GM06990 (cell line): ENCODE results near the gene DNAAF3.

Experiments
- DNase-seq: peaks from one replicate; pipeline ENCODE4 v3.0.0-alpha.2; 2011; ENCODE audit not compliant: insufficient read length; ENCODE audit errors: extremely low read depth
- H3K27me3 ChIP-seq: replicated peaks from 2 replicates; pipeline ENCODE4 v1.6.0; 2011; ENCODE audit warnings: low read length; ENCODE audit not compliant: control insufficient read depth, insufficient read depth
- H3K36me3 ChIP-seq: 2 replicates; pipeline ENCODE4 v1.5.1; 2011; ENCODE audit warnings: low read length; ENCODE audit not compliant: control insufficient read depth, insufficient read depth
- H3K4me3 ChIP-seq: replicated peaks from 2 replicates; pipeline ENCODE4 v1.5.1; 2011; ENCODE audit warnings: low read depth, mild to moderate bottlenecking, control low read depth, low read length
- TF ChIP-seq, protein P1 (sequence below): IDR thresholded peaks from 2 replicates; pipeline ENCODE4 v1.5.1; 2011; ENCODE audit warnings: low read length, control low read depth, mild to moderate bottlenecking, inconsistent platforms; ENCODE audit not compliant: insufficient read depth, poor library complexity, severe bottlenecking

DNAAF3 gene

DNA sequence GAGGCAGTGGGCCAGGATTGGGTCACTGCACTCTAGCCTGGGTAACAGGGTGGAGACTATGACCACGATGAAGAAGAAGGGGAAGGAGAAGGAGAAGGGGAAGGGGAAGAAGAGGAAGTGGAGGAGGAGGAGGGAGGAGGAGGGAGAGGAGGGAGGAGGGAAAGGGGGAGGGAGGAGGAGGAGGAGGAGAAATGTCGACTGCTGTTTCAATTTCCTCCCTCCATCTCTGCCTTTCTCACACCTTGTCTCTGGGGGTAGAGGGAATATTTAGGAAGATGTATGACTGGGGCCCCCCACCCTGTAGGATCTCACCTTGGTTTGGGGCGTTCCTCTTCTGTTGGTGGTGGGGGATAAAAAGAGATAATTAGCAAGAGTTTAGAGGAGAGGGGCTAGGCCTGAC, 21.2 kb downstream of the DNAAF3 start:
- DNase-seq, result no peak
- no peaks in the 10 kb centered on the region for H3K36me3 ChIP-seq
- TF ChIP-seq, protein P1, sequence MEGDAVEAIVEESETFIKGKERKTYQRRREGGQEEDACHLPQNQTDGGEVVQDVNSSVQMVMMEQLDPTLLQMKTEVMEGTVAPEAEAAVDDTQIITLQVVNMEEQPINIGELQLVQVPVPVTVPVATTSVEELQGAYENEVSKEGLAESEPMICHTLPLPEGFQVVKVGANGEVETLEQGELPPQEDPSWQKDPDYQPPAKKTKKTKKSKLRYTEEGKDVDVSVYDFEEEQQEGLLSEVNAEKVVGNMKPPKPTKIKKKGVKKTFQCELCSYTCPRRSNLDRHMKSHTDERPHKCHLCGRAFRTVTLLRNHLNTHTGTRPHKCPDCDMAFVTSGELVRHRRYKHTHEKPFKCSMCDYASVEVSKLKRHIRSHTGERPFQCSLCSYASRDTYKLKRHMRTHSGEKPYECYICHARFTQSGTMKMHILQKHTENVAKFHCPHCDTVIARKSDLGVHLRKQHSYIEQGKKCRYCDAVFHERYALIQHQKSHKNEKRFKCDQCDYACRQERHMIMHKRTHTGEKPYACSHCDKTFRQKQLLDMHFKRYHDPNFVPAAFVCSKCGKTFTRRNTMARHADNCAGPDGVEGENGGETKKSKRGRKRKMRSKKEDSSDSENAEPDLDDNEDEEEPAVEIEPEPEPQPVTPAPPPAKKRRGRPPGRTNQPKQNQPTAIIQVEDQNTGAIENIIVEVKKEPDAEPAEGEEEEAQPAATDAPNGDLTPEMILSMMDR, result no peak
- H3K27me3 ChIP-seq, result no peaks in the 10 kb centered on the region; the same call in 1 of the 2 replicates
- H3K4me3 ChIP-seq, result no peak overlapping the region

DNA sequence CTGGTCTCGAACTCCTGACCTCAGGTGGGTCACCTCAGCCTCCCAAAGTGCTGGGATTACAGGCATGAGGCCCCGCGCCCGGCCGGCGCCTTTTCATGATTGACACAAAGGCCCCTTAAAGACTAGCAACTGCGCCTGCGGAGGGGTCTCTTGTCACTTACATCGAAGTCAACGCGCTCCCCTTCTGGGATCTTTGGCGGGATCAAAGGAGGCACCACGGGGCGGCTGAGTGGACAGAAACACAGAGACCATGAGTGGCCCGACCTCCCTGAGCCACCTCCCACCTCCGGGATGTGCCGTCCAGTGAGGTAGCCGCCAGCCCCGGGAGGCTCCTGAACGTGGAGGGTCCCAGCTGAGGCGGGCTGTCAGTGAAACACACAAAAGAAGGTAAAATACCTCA, 24.7 kb downstream of the DNAAF3 start:
- no peak for DNase-seq
- H3K36me3 ChIP-seq, result no peaks in the 10 kb centered on the region
- H3K4me3 ChIP-seq, result no peak overlapping the region
- TF ChIP-seq, protein P1, result no peak
- no peaks in the 10 kb centered on the region; the same call in 1 of the 2 replicates for H3K27me3 ChIP-seq

- no peak for DNase-seq
- Histone ChIP-seq H3K4me3 (no peak overlapping the region), H3K36me3 (no peaks in the 10 kb centered on the region), H3K27me3 (peaks cover 3% of the 10 kb centered on the region)
- TF ChIP-seq, protein P1, result no peak
These were observed 28.5 kb downstream of the DNAAF3 start for GRCh38 chr19:55137915-55138314.

DNA sequence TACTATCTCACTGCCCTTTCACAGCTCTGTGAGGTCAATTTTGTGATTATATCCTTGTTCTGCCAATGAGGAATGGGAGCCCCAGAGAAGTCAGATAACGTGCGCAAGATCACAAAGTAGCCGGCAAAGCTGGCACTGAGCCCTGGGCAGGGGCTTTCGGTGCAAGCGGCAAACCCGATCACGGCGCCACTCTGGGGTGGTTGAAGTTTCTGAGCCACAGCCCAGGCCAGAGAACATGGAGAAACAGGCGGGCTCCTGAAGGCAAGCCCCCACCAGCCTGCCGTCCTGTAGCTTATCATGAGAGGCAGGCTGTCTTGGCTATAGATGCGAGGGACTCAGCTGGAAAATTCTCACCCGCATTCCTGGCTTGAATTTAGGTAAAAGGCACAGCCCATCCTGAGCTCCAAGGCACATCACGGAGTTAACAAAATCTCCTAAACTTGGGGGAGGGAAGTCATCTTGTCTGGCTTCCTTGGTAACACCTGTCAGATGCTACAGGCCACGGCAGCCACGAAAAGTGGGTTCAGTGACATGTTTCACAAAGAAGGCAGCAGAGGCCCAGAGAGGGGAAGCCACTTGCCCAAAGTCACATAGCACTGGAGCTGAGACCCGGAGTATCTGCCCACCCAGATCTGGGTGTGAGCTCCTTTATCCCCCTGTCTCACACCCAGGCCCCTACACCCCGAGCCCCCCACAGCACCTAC, 29.9 kb downstream of the DNAAF3 start:
- H3K36me3 ChIP-seq, result no peaks in the 10 kb centered on the region
- no peak overlapping the region for H3K4me3 ChIP-seq
- peaks cover 3% of the 10 kb centered on the region for H3K27me3 ChIP-seq
- TF ChIP-seq, protein P1, result no peak
- no peak for DNase-seq

DNA sequence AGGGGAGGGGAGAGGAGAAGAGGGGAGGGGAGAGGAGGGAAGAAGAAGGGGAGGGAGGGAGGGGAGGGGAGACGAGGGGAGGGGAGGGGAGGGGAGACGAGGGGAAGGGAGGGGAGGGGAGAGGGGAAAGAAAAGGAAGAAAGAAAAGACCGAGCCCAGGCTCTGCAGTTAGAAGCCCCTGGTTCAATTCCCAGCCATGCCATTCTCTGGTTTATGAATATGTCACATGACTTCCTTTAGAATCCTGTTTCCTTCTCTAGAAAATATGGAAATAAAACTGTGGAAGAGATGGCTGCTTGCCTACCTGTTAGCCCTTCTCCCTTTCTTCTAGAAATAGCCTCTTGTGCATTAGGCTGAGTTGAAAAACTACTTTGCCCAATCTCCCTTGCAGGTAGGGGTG, 31.7 kb downstream of the DNAAF3 start:
- DNase-seq, result no peak
- TF ChIP-seq, protein P1, result no peak
- Histone ChIP-seq H3K27me3 (peaks cover 3% of the 10 kb centered on the region), H3K36me3 (no peaks in the 10 kb centered on the region), H3K4me3 (no peak overlapping the region)
